HEK293T (cell line): Measurements from ENCODE around the gene MEAK7.

Experiments used
- CTCF ChIA-PET: fragments of 350-600 bp; formaldehyde crosslinking; extraction: SDS; loops from one replicate; lab custom pipeline; 2021; ENCODE audit warnings: antibody characterized with exemption, inconsistent platforms; lab: Yijun Ruan, JAX
- POLR2A ChIA-PET: fragments of 350-600 bp; formaldehyde crosslinking; extraction: SDS; loops from one replicate; lab custom pipeline; 2020; ENCODE audit warnings: antibody characterized with exemption, inconsistent platforms; lab: Yijun Ruan, JAX
- DNase-seq: peaks from one replicate; pipeline ENCODE4 v3.0.0; 2012; ENCODE audit warnings: mixed read lengths; ENCODE audit errors: extremely low spot score
- ARNT ChIP-seq: fragments of 450-650 bp; IDR thresholded peaks from 2 replicates; pipeline ENCODE4 v1.6.1; 2017; ENCODE audit warnings: mild to moderate bottlenecking
- BHLHE40 ChIP-seq: fragments of 450-650 bp; IDR thresholded peaks from 2 replicates; pipeline ENCODE4 v1.6.1; 2016; ENCODE audit warnings: mild to moderate bottlenecking, moderate library complexity, borderline replicate concordance
- CTBP1 ChIP-seq: fragments of 450-650 bp; IDR thresholded peaks from 2 replicates; pipeline ENCODE4 v1.6.1; 2016; ENCODE audit warnings: borderline replicate concordance
- ELF4 ChIP-seq: fragments of 450-650 bp; IDR thresholded peaks from 2 replicates; pipeline ENCODE4 v1.6.1; 2017; ENCODE audit warnings: antibody characterized with exemption
- FOXA1 ChIP-seq: fragments of 450-650 bp; IDR thresholded peaks from 2 replicates; pipeline ENCODE4 v1.6.1; 2016; ENCODE audit warnings: mild to moderate bottlenecking
- FOXK2 ChIP-seq: fragments of 450-650 bp; IDR thresholded peaks from 2 replicates; pipeline ENCODE4 v1.6.1; 2016; ENCODE audit warnings: mild to moderate bottlenecking
- FOXM1 ChIP-seq: fragments of 450-650 bp; IDR thresholded peaks from 2 replicates; pipeline ENCODE4 v1.6.1; 2017; ENCODE audit warnings: mild to moderate bottlenecking, borderline replicate concordance
- HDGF ChIP-seq: fragments of 450-650 bp; IDR thresholded peaks from 2 replicates; pipeline ENCODE4 v1.6.1; 2017; ENCODE audit warnings: antibody characterized with exemption, borderline replicate concordance
- L3MBTL2 ChIP-seq: fragments of 450-650 bp; conservative IDR thresholded peaks from 2 replicates; pipeline ENCODE4 v1.6.1; 2016; ENCODE audit warnings: mild to moderate bottlenecking
- LEF1 ChIP-seq: fragments of 450-650 bp; IDR thresholded peaks from 2 replicates; pipeline ENCODE4 v1.6.1; 2017; ENCODE audit warnings: mild to moderate bottlenecking, borderline replicate concordance
- NFRKB ChIP-seq: fragments of 450-650 bp; IDR thresholded peaks from 2 replicates; pipeline ENCODE4 v1.6.1; 2016; ENCODE audit warnings: mild to moderate bottlenecking, moderate library complexity
- SP1 ChIP-seq: fragments of 450-650 bp; IDR thresholded peaks from 2 replicates; pipeline ENCODE4 v1.6.1; 2017
- SUZ12 ChIP-seq: fragments of 450-650 bp; IDR thresholded peaks from 2 replicates; pipeline ENCODE4 v1.6.1; 2016; ENCODE audit warnings: mild to moderate bottlenecking
- TARDBP ChIP-seq: fragments of 450-650 bp; IDR thresholded peaks from 2 replicates; pipeline ENCODE4 v1.6.1; 2016
- ZNF384 ChIP-seq: fragments of 450-650 bp; IDR thresholded peaks from 2 replicates; pipeline ENCODE4 v1.6.1; 2016
- TF ChIP-seq, protein P1 (sequence below): fragments of 450-650 bp; IDR thresholded peaks from 2 replicates; pipeline ENCODE4 v1.6.1; 2016

Gene MEAK7, protein sequence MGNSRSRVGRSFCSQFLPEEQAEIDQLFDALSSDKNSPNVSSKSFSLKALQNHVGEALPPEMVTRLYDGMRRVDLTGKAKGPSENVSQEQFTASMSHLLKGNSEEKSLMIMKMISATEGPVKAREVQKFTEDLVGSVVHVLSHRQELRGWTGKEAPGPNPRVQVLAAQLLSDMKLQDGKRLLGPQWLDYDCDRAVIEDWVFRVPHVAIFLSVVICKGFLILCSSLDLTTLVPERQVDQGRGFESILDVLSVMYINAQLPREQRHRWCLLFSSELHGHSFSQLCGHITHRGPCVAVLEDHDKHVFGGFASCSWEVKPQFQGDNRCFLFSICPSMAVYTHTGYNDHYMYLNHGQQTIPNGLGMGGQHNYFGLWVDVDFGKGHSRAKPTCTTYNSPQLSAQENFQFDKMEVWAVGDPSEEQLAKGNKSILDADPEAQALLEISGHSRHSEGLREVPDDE

DNA sequence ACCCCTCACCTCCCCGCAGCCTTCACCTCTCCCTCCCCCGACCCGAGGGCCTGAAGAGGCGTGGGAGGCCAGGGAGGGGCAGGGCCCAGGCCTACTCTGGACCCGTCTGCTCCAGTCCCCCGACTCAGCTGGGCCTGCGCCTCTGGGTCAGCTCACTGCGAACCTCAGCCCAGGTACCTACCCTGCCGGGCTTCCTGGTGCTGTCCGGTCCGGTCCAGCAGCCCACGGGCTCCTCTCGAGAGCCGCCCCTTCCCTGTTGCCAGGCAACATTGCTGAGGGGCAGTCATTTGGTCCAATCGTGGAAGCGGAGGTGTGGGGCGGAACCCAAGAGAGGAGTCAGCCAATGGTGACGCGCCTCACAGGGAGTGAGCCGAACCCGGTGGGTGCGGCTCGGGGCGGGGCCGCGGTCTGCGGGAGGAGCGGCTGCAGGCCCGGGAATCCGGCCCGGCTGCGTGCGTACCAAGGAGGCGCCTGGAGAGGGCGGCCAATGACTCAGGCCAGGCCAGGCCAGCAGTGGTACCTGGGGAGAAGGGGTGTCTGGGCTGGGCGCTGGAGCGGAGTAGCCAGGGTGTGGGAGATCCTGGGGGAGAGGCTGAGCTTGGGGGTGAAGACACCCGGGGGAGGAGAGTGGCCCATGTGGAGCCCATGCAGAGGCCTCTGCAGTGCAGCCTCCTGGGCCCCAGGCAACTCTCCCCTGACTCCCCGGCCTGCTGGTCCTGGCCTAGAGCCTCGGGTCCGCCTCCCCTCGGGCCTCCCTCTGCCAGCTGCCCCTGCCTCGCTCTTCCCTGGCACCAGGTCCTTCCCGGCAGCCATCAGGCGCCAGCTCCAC lies at the start of gene MEAK7:
Gene MEAK7, minus strand, starts transcription at position 240 of the 829 bp plus-strand sequence. CDS start 6,573 bp downstream, outside the sequence.
- DNase-seq, result peak; percentile 98
- ChIA-PET POLR2A (interaction anchor here (0.6 kb wide), 1 partner anchor 223 kb away, joined by 3 read pairs; no protein-coding TSS in a partner anchor), CTCF (interaction anchor here (0.6 kb wide), 1 partner anchor 18 kb away, joined by 3 read pairs; no protein-coding TSS in a partner anchor)
- TF ChIP-seq CTBP1 (no peak), NFRKB (no peak), SUZ12 (no peak), FOXA1 (no peak), L3MBTL2 (0 out of 2 replicates have a peak, but pooled peaks have one; percentile 5), ZNF384 (no peak), HDGF (no peak), LEF1 (no peak), SP1 (0 out of 2 replicates have a peak, but pooled peaks have one; percentile 26), ARNT (no peak), FOXK2 (no peak), ELF4 (no peak), FOXM1 (no peak), TARDBP (no peak)
- TF ChIP-seq, protein P1, sequence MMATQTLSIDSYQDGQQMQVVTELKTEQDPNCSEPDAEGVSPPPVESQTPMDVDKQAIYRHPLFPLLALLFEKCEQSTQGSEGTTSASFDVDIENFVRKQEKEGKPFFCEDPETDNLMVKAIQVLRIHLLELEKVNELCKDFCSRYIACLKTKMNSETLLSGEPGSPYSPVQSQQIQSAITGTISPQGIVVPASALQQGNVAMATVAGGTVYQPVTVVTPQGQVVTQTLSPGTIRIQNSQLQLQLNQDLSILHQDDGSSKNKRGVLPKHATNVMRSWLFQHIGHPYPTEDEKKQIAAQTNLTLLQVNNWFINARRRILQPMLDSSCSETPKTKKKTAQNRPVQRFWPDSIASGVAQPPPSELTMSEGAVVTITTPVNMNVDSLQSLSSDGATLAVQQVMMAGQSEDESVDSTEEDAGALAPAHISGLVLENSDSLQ, result peak; percentile 100

DNA sequence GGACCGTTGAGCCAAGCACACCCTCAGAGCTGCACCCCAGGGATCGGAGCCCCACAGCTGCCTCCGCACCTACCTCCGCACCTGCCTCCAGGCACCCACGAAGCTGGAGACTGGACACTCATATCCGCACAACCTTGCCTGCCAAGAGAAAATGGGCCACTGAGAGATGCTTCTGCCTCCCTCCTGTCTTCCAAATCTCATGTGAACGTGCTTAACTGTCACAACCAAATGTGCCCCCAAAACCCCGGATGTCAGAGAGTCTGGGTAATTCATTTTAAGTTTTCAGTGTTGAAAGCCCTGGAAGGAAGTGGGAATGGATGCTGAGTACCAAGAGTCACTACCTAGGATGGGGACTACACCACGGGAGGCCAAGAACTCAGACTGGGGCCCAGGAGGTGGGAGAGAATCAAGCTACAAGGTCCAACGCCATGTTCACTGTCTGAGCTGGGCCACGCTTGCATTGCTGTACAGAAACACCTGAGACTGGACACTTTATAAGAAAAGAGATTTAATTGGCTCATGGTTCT lies 49.5 kb upstream of the MEAK7 start:
- DNase-seq, result no peak
- ChIA-PET POLR2A (no interaction called here), CTCF (interaction anchor here (0.7 to 1.1 kb wide), 2 partner anchors 45 to 51 kb away, joined by 4 to 6 read pairs; no protein-coding TSS in a partner anchor)
- TF ChIP-seq SP1 (no peak), TARDBP (no peak), NFRKB (no peak), FOXA1 (no peak), L3MBTL2 (no peak), CTBP1 (no peak), ARNT (no peak), BHLHE40 (no peak), ZNF384 (no peak), FOXM1 (no peak)

DNA sequence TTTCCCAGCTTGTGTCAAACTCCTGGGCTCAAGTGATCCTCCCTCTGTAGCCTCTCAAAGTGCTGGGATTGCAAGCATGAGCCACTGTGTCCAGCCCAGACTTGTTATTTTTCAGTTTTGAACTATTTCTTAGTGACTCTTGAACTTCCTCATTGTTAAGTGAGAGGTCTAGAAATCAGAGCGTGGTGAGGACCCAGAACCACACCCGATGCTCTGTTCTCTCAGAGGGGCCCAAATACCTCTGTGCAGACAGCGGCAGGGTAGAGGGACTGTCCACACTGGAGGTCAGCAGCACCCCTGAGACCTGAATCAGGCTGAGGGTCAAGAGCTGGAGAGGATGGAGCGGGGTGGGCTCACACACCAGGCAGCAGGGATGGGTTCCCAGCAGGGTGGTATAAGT lies 47.7 kb upstream of the MEAK7 start:
- DNase-seq, result no peak
- TF ChIP-seq FOXA1 (no peak), ELF4 (no peak), ZNF384 (no peak), SUZ12 (no peak), FOXM1 (no peak), LEF1 (no peak), NFRKB (no peak), ARNT (no peak), SP1 (no peak), FOXK2 (no peak), L3MBTL2 (no peak), HDGF (no peak), BHLHE40 (no peak), CTBP1 (no peak), TARDBP (no peak)
- TF ChIP-seq, protein P1, result no peak
- ChIA-PET POLR2A (interaction anchor here (0.7 kb wide), 1 partner anchor 9 kb away, joined by 3 read pairs; no protein-coding TSS in a partner anchor), CTCF (interaction anchor here (0.6 to 0.7 kb wide), 3 partner anchors 11 to 552 kb away, joined by 3 to 5 read pairs (median 3); no protein-coding TSS in a partner anchor)

DNA sequence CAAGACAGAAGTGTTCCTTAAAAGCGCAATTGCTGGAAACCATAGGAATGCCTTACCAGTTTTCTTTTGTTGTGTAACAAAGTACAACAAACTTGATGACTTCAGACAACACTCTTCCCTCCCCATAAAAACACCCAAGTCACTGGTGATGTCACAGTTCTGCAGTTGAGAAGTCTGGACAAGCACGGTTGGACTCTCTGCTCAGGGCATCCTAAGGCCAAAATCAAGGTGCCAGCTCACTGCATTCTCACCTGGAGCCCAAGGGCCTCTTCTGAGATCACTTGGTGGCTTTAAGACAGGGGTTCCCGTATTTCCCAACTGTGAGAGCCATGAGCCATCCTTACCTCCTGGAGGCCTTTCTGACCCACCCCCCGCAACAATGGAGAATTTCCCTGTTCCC lies 45.6 kb upstream of the MEAK7 start:
- DNase-seq, result no peak
- TF ChIP-seq FOXM1, result no peak
- TF ChIP-seq L3MBTL2, result no peak
- CTCF ChIA-PET, result no interaction called here
- POLR2A ChIA-PET, result no interaction called here

DNA sequence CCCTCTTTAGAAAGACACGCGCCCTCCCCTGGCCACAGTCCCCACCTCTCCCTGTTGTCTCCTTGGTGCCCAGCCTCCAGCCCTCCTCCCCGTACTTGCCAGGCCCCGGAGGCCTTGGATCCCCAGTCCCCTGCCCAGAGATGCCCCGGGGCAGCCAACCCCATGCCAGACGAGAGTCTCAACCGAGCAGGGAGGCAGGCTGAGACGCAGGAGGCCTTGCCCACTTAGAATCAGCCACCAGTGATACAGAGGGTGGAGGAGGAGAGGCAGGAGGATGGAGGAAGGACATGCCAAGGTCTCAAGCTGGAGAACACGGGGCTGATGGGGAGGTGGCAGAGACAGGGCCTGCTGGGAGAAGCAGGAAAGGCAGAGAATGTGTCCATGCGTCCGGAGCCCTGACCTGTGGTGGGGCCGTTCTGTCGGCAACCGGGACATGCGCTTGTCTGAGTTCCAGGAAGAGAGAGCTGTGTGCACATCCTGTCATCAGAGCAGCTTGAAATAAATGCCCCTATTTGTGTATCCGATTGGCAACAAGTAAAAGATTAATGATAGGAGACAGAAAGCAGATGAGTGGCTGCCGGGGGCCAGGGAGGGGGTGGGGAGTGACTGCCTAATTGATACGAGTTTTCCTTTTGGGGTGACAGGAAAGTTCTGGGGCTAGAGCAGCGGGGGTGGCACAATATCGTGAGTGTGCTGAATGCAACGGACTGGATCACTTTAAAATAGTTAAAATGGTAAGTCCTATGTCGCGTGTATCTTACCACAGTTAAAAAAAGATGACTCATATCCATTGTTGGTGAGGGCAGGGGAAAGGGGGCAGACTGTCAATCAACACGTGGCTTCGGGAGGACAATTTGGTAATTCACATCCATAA lies 44.7 kb upstream of the MEAK7 start:
- POLR2A ChIA-PET, result no interaction called here
- no peak for DNase-seq
- CTCF ChIA-PET, result no interaction called here

More for the DNA sequence above, 44.7 kb upstream of the MEAK7 start:
- TF ChIP-seq SUZ12, result no peak
- TF ChIP-seq, protein P1, result peak; percentile 79
